AG04450 (cell line): ENCODE results near the gene RTN4RL2. TPM values are rescaled to one million over a fixed set of nuclear protein-coding genes. Genes with fewer than 3 reads are reported as not detected.

ENCODE experiments used
- CTCF ChIA-PET: fragments of 300-600, 350-600 bp; formaldehyde crosslinking; extraction: SDS; loops from one replicate; lab custom pipeline; 2022; ENCODE audit warnings: antibody characterized with exemption, inconsistent platforms; lab: Charles Lee
- POLR2A ChIA-PET: fragments of 350-600 bp; formaldehyde crosslinking; extraction: SDS; loops from one replicate; lab custom pipeline; 2021; ENCODE audit warnings: antibody characterized with exemption, inconsistent platforms; lab: Yijun Ruan, JAX
- DNase-seq: peaks from one replicate; pipeline ENCODE4 v3.0.0-alpha.2; 2011; ENCODE audit warnings: low read depth, low spot score
- H3K27ac ChIP-seq: one replicate; pipeline ENCODE4 v1.5.1; 2012; ENCODE audit warnings: low read depth, low read length, control low read depth
- H3K27me3 ChIP-seq: one replicate; pipeline ENCODE4 v1.6.0; 2012; ENCODE audit warnings: low read length; ENCODE audit not compliant: control insufficient read depth, insufficient read depth
- H3K4me3 ChIP-seq: 2 replicates; pipeline ENCODE4 v1.5.1; 2011; ENCODE audit warnings: mild to moderate bottlenecking, low read depth, low read length, control low read depth
- H3K9me3 ChIP-seq: 2 replicates; pipeline ENCODE4 v1.5.1; 2012; ENCODE audit warnings: low read length; ENCODE audit not compliant: control insufficient read depth, insufficient read depth
- polyA plus RNA-seq: library from polyadenylated mRNA; depleted of rRNA; stranded (reverse); fragments of >200 nt; gene quantifications from 2 replicates; pipeline ENCODE4 v1.2.3, GENCODE V29; 2011
- TF ChIP-seq, protein P1 (sequence below): IDR thresholded peaks from 2 replicates; pipeline ENCODE4 v1.5.1; 2011; ENCODE audit warnings: low read depth, low read length, control low read depth, inconsistent platforms

RTN4RL2 gene
- polyA plus RNA-seq, 1 experiment = 0.11 TPM

DNA sequence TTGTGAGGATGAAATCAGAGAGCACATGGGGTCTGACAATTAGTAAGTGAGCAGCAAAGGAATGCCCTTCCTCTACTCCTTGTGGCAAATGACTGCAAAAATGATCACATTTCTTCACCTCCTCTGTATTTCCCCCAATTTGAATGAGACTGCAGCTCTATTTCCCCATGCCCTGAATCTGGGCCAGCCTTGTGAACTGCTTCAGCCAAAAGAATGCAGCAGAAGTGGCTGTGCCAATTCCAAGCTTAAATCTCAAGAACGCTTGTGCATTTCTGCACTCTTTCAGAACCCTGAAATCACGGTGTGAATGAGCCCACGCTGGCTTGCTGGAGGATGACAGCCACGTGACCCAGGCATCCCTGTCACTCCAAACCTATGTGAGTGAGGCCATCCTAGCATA is 43.3 kb upstream of the RTN4RL2 start:
- no peak overlapping the region for H3K4me3 ChIP-seq
- H3K9me3 ChIP-seq = no peaks in the 10 kb centered on the region
- DNase-seq = no peak
- H3K27ac ChIP-seq = peak overlapping the region; percentile 11
- TF ChIP-seq, protein P1, sequence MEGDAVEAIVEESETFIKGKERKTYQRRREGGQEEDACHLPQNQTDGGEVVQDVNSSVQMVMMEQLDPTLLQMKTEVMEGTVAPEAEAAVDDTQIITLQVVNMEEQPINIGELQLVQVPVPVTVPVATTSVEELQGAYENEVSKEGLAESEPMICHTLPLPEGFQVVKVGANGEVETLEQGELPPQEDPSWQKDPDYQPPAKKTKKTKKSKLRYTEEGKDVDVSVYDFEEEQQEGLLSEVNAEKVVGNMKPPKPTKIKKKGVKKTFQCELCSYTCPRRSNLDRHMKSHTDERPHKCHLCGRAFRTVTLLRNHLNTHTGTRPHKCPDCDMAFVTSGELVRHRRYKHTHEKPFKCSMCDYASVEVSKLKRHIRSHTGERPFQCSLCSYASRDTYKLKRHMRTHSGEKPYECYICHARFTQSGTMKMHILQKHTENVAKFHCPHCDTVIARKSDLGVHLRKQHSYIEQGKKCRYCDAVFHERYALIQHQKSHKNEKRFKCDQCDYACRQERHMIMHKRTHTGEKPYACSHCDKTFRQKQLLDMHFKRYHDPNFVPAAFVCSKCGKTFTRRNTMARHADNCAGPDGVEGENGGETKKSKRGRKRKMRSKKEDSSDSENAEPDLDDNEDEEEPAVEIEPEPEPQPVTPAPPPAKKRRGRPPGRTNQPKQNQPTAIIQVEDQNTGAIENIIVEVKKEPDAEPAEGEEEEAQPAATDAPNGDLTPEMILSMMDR = no peak
- ChIA-PET CTCF (interaction anchor here (1.5 kb wide), 1 partner anchor 76 kb away, joined by 3 read pairs; no protein-coding TSS in a partner anchor), POLR2A (interaction anchor here (0.6 kb wide), 1 partner anchor 42 kb away, joined by 6 read pairs; no protein-coding TSS in a partner anchor)
- no peaks in the 10 kb centered on the region for H3K27me3 ChIP-seq

DNA sequence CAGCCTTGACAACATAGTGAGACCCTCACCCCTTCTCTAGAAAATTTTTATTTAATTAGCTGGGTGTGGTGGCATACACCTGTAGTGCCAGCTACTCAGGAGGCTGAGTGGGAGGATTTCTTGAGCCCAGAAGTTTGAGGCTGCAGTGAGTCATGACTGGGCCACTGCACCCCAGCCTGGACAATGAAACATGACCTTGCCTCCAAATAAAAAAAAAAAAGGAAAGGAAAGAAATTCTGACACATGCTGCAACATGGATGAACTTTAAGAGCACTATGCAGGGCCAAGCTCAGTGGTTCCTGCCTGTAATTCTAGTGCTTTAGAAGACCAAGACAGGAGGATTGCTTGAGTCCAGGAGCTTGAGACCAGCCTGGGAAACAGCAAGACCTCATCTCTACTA is 42.2 kb upstream of the RTN4RL2 start:
- ChIA-PET CTCF (no interaction called here), POLR2A (no interaction called here)
- DNase-seq = no peak
- Histone ChIP-seq H3K27me3 (no peaks in the 10 kb centered on the region), H3K27ac (no peak overlapping the region), H3K9me3 (no peaks in the 10 kb centered on the region), H3K4me3 (no peak overlapping the region)
- TF ChIP-seq, protein P1 = no peak

DNA sequence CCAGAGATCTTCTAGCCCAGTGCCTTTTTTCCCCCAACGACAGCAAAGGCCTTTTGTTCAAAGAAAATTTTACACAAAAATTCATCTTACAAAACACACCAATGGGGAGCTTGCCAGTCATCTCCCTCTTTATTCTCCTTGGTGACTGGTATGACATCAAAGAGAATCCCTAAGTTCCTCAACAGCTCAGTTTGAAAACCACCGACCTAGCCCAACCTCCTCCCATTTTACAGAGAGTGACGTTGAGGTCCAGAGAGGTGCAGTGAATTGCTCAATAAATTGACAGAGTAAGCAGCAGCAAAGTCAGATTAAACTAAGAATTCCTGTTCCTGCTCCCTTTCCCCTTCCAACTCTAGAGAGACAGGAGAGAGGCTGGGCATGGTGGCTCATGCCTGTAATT is 41.2 kb upstream of the RTN4RL2 start:
- ChIA-PET POLR2A (interaction anchor here (0.6 kb wide), 1 partner anchor 29 kb away, joined by 8 read pairs; no protein-coding TSS in a partner anchor), CTCF (no interaction called here)
- Histone ChIP-seq H3K27me3 (no peaks in the 10 kb centered on the region), H3K27ac (no peak overlapping the region), H3K4me3 (no peak overlapping the region), H3K9me3 (no peaks in the 10 kb centered on the region)
- DNase-seq = no peak
- TF ChIP-seq, protein P1 = no peak

DNA sequence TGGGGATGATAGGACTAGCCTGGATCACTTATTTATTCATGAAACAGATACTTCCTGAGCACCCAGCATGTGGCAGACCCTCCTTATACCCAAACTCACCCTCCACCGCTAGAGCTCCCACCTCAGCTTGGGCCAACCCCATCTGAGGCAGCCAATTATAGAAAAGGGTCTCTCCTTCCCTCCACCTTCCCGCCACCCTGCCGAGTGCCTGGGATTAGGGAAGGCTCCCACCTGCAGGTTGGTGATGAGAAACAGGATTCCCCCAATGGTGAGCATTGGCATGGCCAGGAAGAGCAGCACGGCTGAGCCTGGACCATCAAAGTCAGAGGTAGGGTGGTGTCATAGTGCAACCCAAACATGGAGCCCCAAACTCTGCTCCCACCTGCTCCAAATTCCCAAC is 39.3 kb upstream of the RTN4RL2 start:
- H3K9me3 ChIP-seq = no peaks in the 10 kb centered on the region
- POLR2A ChIA-PET = no interaction called here
- CTCF ChIA-PET = interaction anchor here (1.4 kb wide), 1 partner anchor 39 kb away, joined by 3 read pairs; the partner anchor contains the start of gene RTN4RL2

GRCh38 chr11:57421805-57422204 is 38.5 kb upstream of the RTN4RL2 start:
- H3K27ac ChIP-seq = no peak overlapping the region
- H3K4me3 ChIP-seq = no peak overlapping the region
- H3K27me3 ChIP-seq = no peaks in the 10 kb centered on the region
- DNase-seq = no peak
- no peaks in the 10 kb centered on the region for H3K9me3 ChIP-seq
- ChIA-PET CTCF (no interaction called here), POLR2A (no interaction called here)
- TF ChIP-seq, protein P1 = no peak

More for the DNA sequence above, 39.3 kb upstream of the RTN4RL2 start:
- H3K27me3 ChIP-seq = no peaks in the 10 kb centered on the region
- no peak overlapping the region for H3K4me3 ChIP-seq
- no peak overlapping the region for H3K27ac ChIP-seq
- DNase-seq = no peak
- TF ChIP-seq, protein P1 = no peak
